Measurements from ENCODE around the gene LARP6.

LARP6 gene

GRCh38 chr15:70856177-70856883, 2.4 kb upstream of the LARP6 start:
- Histone ChIP-seq H3K4me3 (ENCODE audit: low read length in 2 of 2) (no peak overlapping the region), H3K9ac (ENCODE audit: low read depth, low read length, poor library complexity) (no peak overlapping the region), H3K23ac (ENCODE audit: low read depth, low read length, poor library complexity) (no peak overlapping the region), H2AFZ (ENCODE audit: low read length) (no peak overlapping the region), H2AK5ac (ENCODE audit: low read depth, low read length) (no peak overlapping the region), H3K4me2 (ENCODE audit: insufficient read depth, low read length, poor library complexity, severe bottlenecking) (no peak overlapping the region), H3K79me1 (ENCODE audit: low read depth, low read length) (no peaks in the 10 kb centered on the region), H4K8ac (ENCODE audit: low read depth, low read length) (no peak overlapping the region), H3K36me3 (replicated peaks in 1 of 2; ENCODE audit: control insufficient read depth in 2 of 2, insufficient read depth in 2 of 2, low read length in 2 of 2) (peaks cover 0 to 6% of the 10 kb centered on the region in 2 donors), H3K4me1 (ENCODE audit: control insufficient read depth in 2 of 2, insufficient read depth in 1 of 2, low read depth in 1 of 2, low read length in 2 of 2) (peaks cover 0 to 2% of the 10 kb centered on the region in 2 donors), H2BK15ac (ENCODE audit: low read length) (no peak overlapping the region), H3K9me3 (replicated peaks in 1 of 2; ENCODE audit: control insufficient read depth in 2 of 2, insufficient read depth in 1 of 2, low read depth in 1 of 2, low read length in 2 of 2) (no peaks in the 10 kb centered on the region), H3K27ac (replicated peaks; ENCODE audit: low read length) (no peak overlapping the region), H3K18ac (ENCODE audit: low read length) (no peak overlapping the region), H4K91ac (ENCODE audit: low read depth, low read length, poor library complexity) (no peak overlapping the region), H3K14ac (ENCODE audit: low read length) (no peak overlapping the region), H2BK120ac (ENCODE audit: low read depth, low read length) (no peak overlapping the region), H2BK12ac (ENCODE audit: low read length) (no peak overlapping the region), H3K4ac (ENCODE audit: low read length) (no peak overlapping the region), H2BK5ac (ENCODE audit: low read length) (no peak overlapping the region), H3K27me3 (ENCODE audit: control insufficient read depth in 3 of 3, insufficient read depth in 3 of 3, low read depth in 1 of 3, low read length in 3 of 3) (peaks cover 0 to 19% (median 0%) of the 10 kb centered on the region in 3 experiments)
- WGBS, 2 donors (ENCODE audit: extremely low coverage in 2 of 2, insufficient read length in 2 of 2, insufficient replicate concordance in 1 of 2), result no CpG with 5 or more reads among the region's 7 CpGs
- no peak for DNase-seq (ENCODE audit: low spot score)

- peaks cover 0 to 19% (median 0%) of the 10 kb centered on the region in 3 experiments for H3K27me3 ChIP-seq (ENCODE audit: control insufficient read depth in 3 of 3, insufficient read depth in 3 of 3, low read depth in 1 of 3, low read length in 3 of 3)
- H3K4ac ChIP-seq (ENCODE audit: low read length), result no peak overlapping the region
- no peak overlapping the region for H3K18ac ChIP-seq (ENCODE audit: low read length)
- no peak overlapping the region for H2BK12ac ChIP-seq (ENCODE audit: low read length)
- H3K9ac ChIP-seq (ENCODE audit: low read depth, low read length, poor library complexity), result no peak overlapping the region
- H3K4me3 ChIP-seq (ENCODE audit: low read length in 2 of 2), result no peak overlapping the region
- no peak overlapping the region for H4K8ac ChIP-seq (ENCODE audit: low read depth, low read length)
- H3K4me2 ChIP-seq (ENCODE audit: insufficient read depth, low read length, poor library complexity, severe bottlenecking), result no peak overlapping the region
- DNase-seq (ENCODE audit: low spot score), result no peak
- no peak overlapping the region for H3K14ac ChIP-seq (ENCODE audit: low read length)
- no peak overlapping the region for H3K23ac ChIP-seq (ENCODE audit: low read depth, low read length, poor library complexity)
- H3K27ac ChIP-seq (replicated peaks; ENCODE audit: low read length), result no peak overlapping the region
- no peak overlapping the region for H2BK120ac ChIP-seq (ENCODE audit: low read depth, low read length)
- H3K36me3 ChIP-seq (replicated peaks in 1 of 2; ENCODE audit: control insufficient read depth in 2 of 2, insufficient read depth in 2 of 2, low read length in 2 of 2), result peaks cover 0 to 12% of the 10 kb centered on the region in 2 donors
- no peaks in the 10 kb centered on the region for H3K79me1 ChIP-seq (ENCODE audit: low read depth, low read length)
- no peak overlapping the region for H4K91ac ChIP-seq (ENCODE audit: low read depth, low read length, poor library complexity)
- no peaks in the 10 kb centered on the region for H3K9me3 ChIP-seq (replicated peaks in 1 of 2; ENCODE audit: control insufficient read depth in 2 of 2, insufficient read depth in 1 of 2, low read depth in 1 of 2, low read length in 2 of 2)
- no peak overlapping the region for H2BK5ac ChIP-seq (ENCODE audit: low read length)
- H2AK5ac ChIP-seq (ENCODE audit: low read depth, low read length), result no peak overlapping the region
- H2BK15ac ChIP-seq (ENCODE audit: low read length), result no peak overlapping the region
- H2AFZ ChIP-seq (ENCODE audit: low read length), result no peak overlapping the region
- WGBS, 2 donors (ENCODE audit: extremely low coverage in 2 of 2, insufficient read length in 2 of 2, insufficient replicate concordance in 1 of 2), result no CpG with 5 or more reads among the region's 2 CpGs
- H3K4me1 ChIP-seq (ENCODE audit: control insufficient read depth in 2 of 2, insufficient read depth in 1 of 2, low read depth in 1 of 2, low read length in 2 of 2), result peaks cover 0 to 2% of the 10 kb centered on the region in 2 donors
Observed at GRCh38 chr15:70855764-70856163, 1.8 kb upstream of the LARP6 start.

GRCh38 chr15:70854666-70854976, 664 bp upstream of the LARP6 start:
- Histone ChIP-seq H3K23ac (ENCODE audit: low read depth, low read length, poor library complexity) (no peak overlapping the region), H2AFZ (ENCODE audit: low read length) (peak overlapping the region; percentile 98), H3K27ac (replicated peaks; ENCODE audit: low read length) (no peak overlapping the region), H3K18ac (ENCODE audit: low read length) (no peak overlapping the region), H2BK120ac (ENCODE audit: low read depth, low read length) (no peak overlapping the region), H2AK5ac (ENCODE audit: low read depth, low read length) (no peak overlapping the region), H3K14ac (ENCODE audit: low read length) (no peak overlapping the region), H3K4me2 (ENCODE audit: insufficient read depth, low read length, poor library complexity, severe bottlenecking) (peak overlapping the region; percentile 88), H3K4me3 (ENCODE audit: low read length in 2 of 2) (peak overlapping the region; percentile 76 to 89), H3K36me3 (replicated peaks in 1 of 2; ENCODE audit: control insufficient read depth in 2 of 2, insufficient read depth in 2 of 2, low read length in 2 of 2) (peaks cover 0 to 18% of the 10 kb centered on the region in 2 donors), H2BK15ac (ENCODE audit: low read length) (peak overlapping the region; percentile 30), H3K4me1 (ENCODE audit: control insufficient read depth in 2 of 2, insufficient read depth in 1 of 2, low read depth in 1 of 2, low read length in 2 of 2) (peaks cover 0 to 2% of the 10 kb centered on the region in 2 donors), H3K4ac (ENCODE audit: low read length) (no peak overlapping the region), H3K9me3 (replicated peaks in 1 of 2; ENCODE audit: control insufficient read depth in 2 of 2, insufficient read depth in 1 of 2, low read depth in 1 of 2, low read length in 2 of 2) (no peaks in the 10 kb centered on the region), H4K91ac (ENCODE audit: low read depth, low read length, poor library complexity) (no peak overlapping the region), H4K8ac (ENCODE audit: low read depth, low read length) (no peak overlapping the region), H2BK12ac (ENCODE audit: low read length) (no peak overlapping the region), H3K79me1 (ENCODE audit: low read depth, low read length) (no peaks in the 10 kb centered on the region), H3K27me3 (ENCODE audit: control insufficient read depth in 3 of 3, insufficient read depth in 3 of 3, low read depth in 1 of 3, low read length in 3 of 3) (peaks cover 0 to 19% (median 0%) of the 10 kb centered on the region in 3 experiments), H3K9ac (ENCODE audit: low read depth, low read length, poor library complexity) (peak overlapping the region; percentile 83), H2BK5ac (ENCODE audit: low read length) (no peak overlapping the region)
- peak; percentile 12 for DNase-seq (ENCODE audit: low spot score)
- WGBS, 2 donors (ENCODE audit: extremely low coverage in 2 of 2, insufficient read length in 2 of 2, insufficient replicate concordance in 1 of 2), result no CpG with 5 or more reads among the region's 4 CpGs

GRCh38 chr15:70853318-70853972, 512 bp downstream of the LARP6 start:
- peak overlapping the region; percentile 92 for H3K9ac ChIP-seq (ENCODE audit: low read depth, low read length, poor library complexity)
- WGBS, 2 donors (ENCODE audit: extremely low coverage in 2 of 2, insufficient read length in 2 of 2, insufficient replicate concordance in 1 of 2), result no CpG with 5 or more reads among the region's 54 CpGs
- no peak overlapping the region for H2BK12ac ChIP-seq (ENCODE audit: low read length)
- H4K91ac ChIP-seq (ENCODE audit: low read depth, low read length, poor library complexity), result no peak overlapping the region
- peaks cover 0 to 2% of the 10 kb centered on the region in 2 donors for H3K4me1 ChIP-seq (ENCODE audit: control insufficient read depth in 2 of 2, insufficient read depth in 1 of 2, low read depth in 1 of 2, low read length in 2 of 2)
- peaks cover 0 to 18% of the 10 kb centered on the region in 2 donors for H3K36me3 ChIP-seq (replicated peaks in 1 of 2; ENCODE audit: control insufficient read depth in 2 of 2, insufficient read depth in 2 of 2, low read length in 2 of 2)
- H2BK5ac ChIP-seq (ENCODE audit: low read length), result no peak overlapping the region
- H3K27ac ChIP-seq (replicated peaks; ENCODE audit: low read length), result peak overlapping the region; percentile 21
- peak overlapping the region; percentile 78 for H3K4me2 ChIP-seq (ENCODE audit: insufficient read depth, low read length, poor library complexity, severe bottlenecking)
- H2BK15ac ChIP-seq (ENCODE audit: low read length), result peak overlapping the region; percentile 61
- H4K8ac ChIP-seq (ENCODE audit: low read depth, low read length), result no peak overlapping the region
- no peak overlapping the region for H2BK120ac ChIP-seq (ENCODE audit: low read depth, low read length)
- H2AK5ac ChIP-seq (ENCODE audit: low read depth, low read length), result no peak overlapping the region
- H3K79me1 ChIP-seq (ENCODE audit: low read depth, low read length), result no peaks in the 10 kb centered on the region
- H3K18ac ChIP-seq (ENCODE audit: low read length), result peak overlapping the region; percentile 97
- peaks cover 0 to 19% (median 0%) of the 10 kb centered on the region in 3 experiments for H3K27me3 ChIP-seq (ENCODE audit: control insufficient read depth in 3 of 3, insufficient read depth in 3 of 3, low read depth in 1 of 3, low read length in 3 of 3)
- peak overlapping the region; percentile 77 for H3K14ac ChIP-seq (ENCODE audit: low read length)
- H3K4ac ChIP-seq (ENCODE audit: low read length), result no peak overlapping the region
- peak; percentile 39 for DNase-seq (ENCODE audit: low spot score)
- no peaks in the 10 kb centered on the region for H3K9me3 ChIP-seq (replicated peaks in 1 of 2; ENCODE audit: control insufficient read depth in 2 of 2, insufficient read depth in 1 of 2, low read depth in 1 of 2, low read length in 2 of 2)
- H3K23ac ChIP-seq (ENCODE audit: low read depth, low read length, poor library complexity), result peak overlapping the region; percentile 90
- H2AFZ ChIP-seq (ENCODE audit: low read length), result peak overlapping the region; percentile 98
- peak overlapping the region; percentile 76 to 98 for H3K4me3 ChIP-seq (ENCODE audit: low read length in 2 of 2)

Measured in neuronal stem cell (in vitro differentiated cells).